Measurements from ENCODE around the gene ITPRIPL1. TPM values are rescaled to one million over a fixed set of nuclear protein-coding genes. Genes with fewer than 3 reads are reported as not detected.

The ITPRIPL1 gene
- polyA plus RNA-seq, 1 of the 3 experiments (the other 2 are of a cell fraction): 5.0 TPM

- no peak for DNase-seq
- Histone ChIP-seq H4K20me1 (ENCODE audit: insufficient read depth) (no peaks in the 10 kb centered on the region), H3K36me3 (replicated peaks in 1 of 2; ENCODE audit: control insufficient read depth in 1 of 2, insufficient read depth in 2 of 2, low read length in 1 of 2) (peaks cover 0 to 5% of the 10 kb centered on the region in 2 experiments), H3K79me2 (ENCODE audit: insufficient read depth) (no peaks in the 10 kb centered on the region), H3K4me3 (ENCODE audit: low read depth in 2 of 2, low read length in 1 of 2) (no peak overlapping the region), H3K27ac (ENCODE audit: low read depth in 2 of 2, low read length in 1 of 2) (no peak overlapping the region), H3K4me2 (no peak overlapping the region), H2AFZ (ENCODE audit: low read depth) (no peak overlapping the region), H3K9ac (no peak overlapping the region), H3F3A (replicated peaks; ENCODE audit: insufficient read depth) (peaks cover 10% of the 10 kb centered on the region), H3K9me3 (no peaks in the 10 kb centered on the region), H3K27me3 (ENCODE audit: insufficient read depth) (no peaks in the 10 kb centered on the region), H3K9me2 (no peaks in the 10 kb centered on the region), H3K4me1 (ENCODE audit: control insufficient read depth in 1 of 2, insufficient read depth in 2 of 2, low read depth in 1 of 2, low read length in 1 of 2) (peaks cover 0 to 16% of the 10 kb centered on the region in 2 experiments; a peak in 1 of 4 replicates)
- WGBS (ENCODE audit: low lambda C conversion rate): 92% methylated on average over 1 of the region's 1 CpG
- POLR2A ChIA-PET: interaction anchor here (0.7 kb wide), 1 partner anchor 17 kb away, joined by 3 read pairs; no protein-coding TSS in a partner anchor
- CTCF ChIA-PET: interaction anchor here (1.1 to 1.3 kb wide), 3 partner anchors 8 to 10 kb away, joined by 3 to 5 read pairs (median 5); no protein-coding TSS in a partner anchor
- no peak for TF ChIP-seq NFIC (IDR thresholded peaks at IDR 0.05; ENCODE audit: borderline replicate concordance)
- no peak for TF ChIP-seq SMC3 (IDR thresholded peaks at IDR 0.05; ENCODE audit: low read depth, low read length)
- TF ChIP-seq EP300 (IDR thresholded peaks at IDR 0.05; ENCODE audit: borderline replicate concordance in 1 of 2, low read depth in 1 of 2, low read length in 1 of 2): no peak
- TF ChIP-seq, protein P1, sequence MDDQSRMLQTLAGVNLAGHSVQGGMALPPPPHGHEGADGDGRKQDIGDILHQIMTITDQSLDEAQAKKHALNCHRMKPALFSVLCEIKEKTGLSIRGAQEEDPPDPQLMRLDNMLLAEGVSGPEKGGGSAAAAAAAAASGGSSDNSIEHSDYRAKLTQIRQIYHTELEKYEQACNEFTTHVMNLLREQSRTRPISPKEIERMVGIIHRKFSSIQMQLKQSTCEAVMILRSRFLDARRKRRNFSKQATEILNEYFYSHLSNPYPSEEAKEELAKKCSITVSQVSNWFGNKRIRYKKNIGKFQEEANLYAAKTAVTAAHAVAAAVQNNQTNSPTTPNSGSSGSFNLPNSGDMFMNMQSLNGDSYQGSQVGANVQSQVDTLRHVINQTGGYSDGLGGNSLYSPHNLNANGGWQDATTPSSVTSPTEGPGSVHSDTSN (IDR thresholded peaks at IDR 0.05): no peak
- TF ChIP-seq POLR2AphosphoS5 (IDR thresholded peaks at IDR 0.05; ENCODE audit: low read depth, low read length): no peak
- TF ChIP-seq SIN3A (IDR thresholded peaks at IDR 0.05; ENCODE audit: borderline replicate concordance, low read depth, low read length): no peak
- TF ChIP-seq GATA2 (CRISPR knock-in tag; IDR thresholded peaks at IDR 0.05): no peak
- no peak for TF ChIP-seq CTCF (IDR thresholded peaks at IDR 0.05)
- no peak for TF ChIP-seq YY1 (IDR thresholded peaks at IDR 0.05; ENCODE audit: low read depth)
- TF ChIP-seq EZH2phosphoT487 (IDR thresholded peaks at IDR 0.05; ENCODE audit: borderline replicate concordance, low read depth): no peak
- no peak for TF ChIP-seq TEAD4 (IDR thresholded peaks at IDR 0.05; ENCODE audit: borderline replicate concordance, insufficient read depth)
- TF ChIP-seq, protein P2, sequence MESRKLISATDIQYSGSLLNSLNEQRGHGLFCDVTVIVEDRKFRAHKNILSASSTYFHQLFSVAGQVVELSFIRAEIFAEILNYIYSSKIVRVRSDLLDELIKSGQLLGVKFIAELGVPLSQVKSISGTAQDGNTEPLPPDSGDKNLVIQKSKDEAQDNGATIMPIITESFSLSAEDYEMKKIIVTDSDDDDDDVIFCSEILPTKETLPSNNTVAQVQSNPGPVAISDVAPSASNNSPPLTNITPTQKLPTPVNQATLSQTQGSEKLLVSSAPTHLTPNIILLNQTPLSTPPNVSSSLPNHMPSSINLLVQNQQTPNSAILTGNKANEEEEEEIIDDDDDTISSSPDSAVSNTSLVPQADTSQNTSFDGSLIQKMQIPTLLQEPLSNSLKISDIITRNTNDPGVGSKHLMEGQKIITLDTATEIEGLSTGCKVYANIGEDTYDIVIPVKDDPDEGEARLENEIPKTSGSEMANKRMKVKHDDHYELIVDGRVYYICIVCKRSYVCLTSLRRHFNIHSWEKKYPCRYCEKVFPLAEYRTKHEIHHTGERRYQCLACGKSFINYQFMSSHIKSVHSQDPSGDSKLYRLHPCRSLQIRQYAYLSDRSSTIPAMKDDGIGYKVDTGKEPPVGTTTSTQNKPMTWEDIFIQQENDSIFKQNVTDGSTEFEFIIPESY (IDR thresholded peaks at IDR 0.05; ENCODE audit: borderline replicate concordance, low read depth): no peak
- TF ChIP-seq GABPA (IDR thresholded peaks at IDR 0.05; ENCODE audit: low read depth): no peak
- no peak for TF ChIP-seq RXRA (IDR thresholded peaks at IDR 0.05; ENCODE audit: borderline replicate concordance, low read depth)
Measured at GRCh38 chr2:96323849-96324248, 1.3 kb upstream of the ITPRIPL1 start.
